ENCODE data around the gene LRIF1.
"Not testable (repeated sequence)": the region's sequence is repeated elsewhere in the genome, so short reads cannot be mapped to it uniquely, and the experiment has no call there.

The LRIF1 gene

GRCh38 chr1:110963691-110964454, at the start of gene LRIF1:
LRIF1 (minus strand) TSS chr1:110963922; CDS start chr1:110963688, 234 bp downstream.
- peak; percentile 99 to 100 for DNase-seq (ENCODE audit: low read depth in 2 of 2)

GRCh38 chr1:111008031-111008430, 44.3 kb upstream of the LRIF1 start:
- no peak for DNase-seq (ENCODE audit: low read depth in 2 of 2)

- DNase-seq (ENCODE audit: low read depth in 2 of 2), result no peak
Observed at GRCh38 chr1:111006556-111006955, 42.8 kb upstream of the LRIF1 start.

DNA sequence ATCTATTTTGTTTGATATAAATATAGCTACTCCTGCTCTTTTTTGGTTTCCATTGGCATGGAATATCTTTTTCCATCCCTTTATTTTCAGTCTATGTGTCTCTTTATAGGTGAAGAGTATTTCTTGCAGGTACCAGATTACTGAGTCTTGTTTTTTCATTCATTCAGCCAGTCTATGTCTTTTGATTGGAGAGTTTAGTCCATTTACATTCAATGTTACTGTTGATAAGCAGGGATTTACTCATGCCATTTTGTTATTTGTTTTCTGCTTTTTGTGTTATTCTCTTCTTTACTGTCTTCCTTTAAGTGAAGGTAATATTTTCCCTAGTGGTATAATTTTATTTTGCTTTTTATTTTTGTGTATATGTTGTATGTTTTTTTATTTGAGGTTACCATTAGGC, 35.9 kb upstream of the LRIF1 start:
- not testable (repeated sequence) for DNase-seq (ENCODE audit: low read depth in 2 of 2)

- not testable (repeated sequence) for DNase-seq (ENCODE audit: low read depth in 2 of 2)
Observed at GRCh38 chr1:110992329-110992728, 28.6 kb upstream of the LRIF1 start.

DNA sequence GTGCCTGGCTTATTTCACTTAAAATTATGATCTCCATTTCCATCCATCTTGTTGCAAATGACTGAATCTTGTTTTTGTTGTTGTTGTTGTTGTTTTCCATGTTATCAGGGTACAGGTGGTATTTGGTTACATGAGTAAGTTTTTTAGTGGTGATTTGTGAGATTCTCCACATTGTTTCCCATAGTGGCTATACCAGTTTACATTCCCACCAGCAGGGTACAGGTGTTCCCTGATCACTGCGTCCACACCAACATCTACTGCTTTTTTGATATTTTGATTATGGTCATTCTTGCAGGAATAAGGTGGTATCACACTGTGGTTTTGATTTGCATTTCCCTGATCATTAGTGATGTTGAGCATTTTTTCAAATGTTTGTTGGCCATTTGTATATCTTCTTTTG, 27.6 kb upstream of the LRIF1 start:
- not testable (repeated sequence) for DNase-seq (ENCODE audit: low read depth in 2 of 2)

DNA sequence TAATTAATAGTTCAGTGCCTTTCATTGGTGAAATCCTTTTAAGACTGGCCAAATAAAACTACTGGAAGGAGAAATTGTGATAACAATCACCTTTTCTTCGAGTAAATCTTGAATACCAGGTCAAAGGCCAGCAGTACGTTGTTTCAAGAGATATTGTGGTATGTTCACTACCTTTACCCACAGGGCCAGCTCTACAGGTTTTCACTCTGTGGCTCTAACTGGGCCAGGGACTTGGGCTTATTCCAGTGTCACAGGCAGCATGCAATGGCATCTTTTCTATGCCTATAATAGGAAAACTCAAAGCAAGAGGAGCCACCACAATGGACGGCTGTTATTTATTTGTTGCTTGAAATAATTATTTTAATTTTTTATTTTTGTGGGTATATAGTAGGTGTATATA, 26.8 kb upstream of the LRIF1 start:
- no peak for DNase-seq (ENCODE audit: low read depth in 2 of 2)

- no peak for DNase-seq (ENCODE audit: low read depth in 2 of 2)
Observed at GRCh38 chr1:110986407-110986891, 22.7 kb upstream of the LRIF1 start.

DNA sequence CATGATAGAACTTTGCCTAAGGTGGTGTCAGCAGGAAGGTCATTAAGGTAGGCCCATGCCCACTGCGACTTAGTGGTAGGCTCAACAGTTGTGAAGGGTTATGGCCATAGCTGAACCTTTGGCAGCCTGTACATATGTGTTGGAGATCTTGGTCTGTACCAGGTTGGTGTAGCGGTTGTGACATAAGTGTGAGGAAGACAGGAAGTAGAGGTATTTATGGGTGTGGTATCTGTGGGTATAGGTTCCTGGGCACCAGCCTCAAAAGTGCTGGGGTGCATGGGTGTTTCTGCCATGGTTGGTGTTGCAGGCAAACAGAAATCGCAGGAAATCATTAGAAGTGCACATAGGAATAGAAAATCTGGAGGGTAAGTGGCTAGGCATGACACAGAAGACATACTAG, 18.6 kb upstream of the LRIF1 start:
- DNase-seq (ENCODE audit: low read depth in 2 of 2), result no peak

GRCh38 chr1:110979154-110979553, 15.4 kb upstream of the LRIF1 start:
- no peak for DNase-seq (ENCODE audit: low read depth in 2 of 2)

DNA sequence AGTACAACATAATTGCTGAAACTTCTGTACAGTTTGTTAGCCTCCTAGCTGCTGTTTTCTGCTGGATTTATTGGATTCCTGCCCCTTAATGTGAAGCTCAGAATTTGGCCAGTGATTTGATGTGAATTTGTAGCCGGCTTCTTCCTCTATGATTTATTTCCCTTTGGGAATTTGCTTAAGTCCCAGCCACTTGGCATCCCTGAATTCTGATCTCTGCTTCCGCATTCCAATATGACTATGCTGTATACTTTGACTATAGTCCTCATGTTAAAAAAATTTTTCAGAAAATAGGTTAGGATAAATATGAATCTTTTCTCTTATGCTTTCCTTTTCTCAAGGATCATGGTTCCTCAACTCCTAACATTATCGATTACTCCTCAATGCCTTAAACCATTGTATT, 12.4 kb upstream of the LRIF1 start:
- DNase-seq (ENCODE audit: low read depth in 2 of 2), result no peak

GRCh38 chr1:110975265-110975664, 11.5 kb upstream of the LRIF1 start:
- DNase-seq (ENCODE audit: low read depth in 2 of 2), result no peak

- DNase-seq (ENCODE audit: low read depth in 2 of 2), result no peak
Observed at GRCh38 chr1:110967256-110967655, 3.5 kb upstream of the LRIF1 start.

DNA sequence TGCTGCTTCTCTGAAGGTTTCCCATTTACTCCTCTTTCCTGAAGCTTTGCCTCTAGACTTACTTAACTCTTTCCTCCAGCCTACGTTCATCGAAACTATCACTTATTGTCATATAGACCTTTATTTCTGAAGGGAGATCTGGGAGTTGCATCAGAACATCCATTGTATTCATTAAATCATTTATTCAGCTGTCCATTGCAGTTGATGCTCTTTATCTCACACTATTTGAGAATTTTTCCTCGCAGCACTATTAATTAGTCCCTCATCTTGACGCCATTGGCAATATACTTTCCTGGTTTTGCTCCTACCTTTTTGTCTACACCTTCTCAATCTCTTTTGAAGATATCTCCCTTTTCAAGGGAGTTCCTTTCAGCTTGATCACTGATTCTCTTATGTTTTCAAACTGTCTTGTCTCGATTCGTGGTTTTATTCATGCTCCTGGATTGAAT, 757 bp upstream of the LRIF1 start:
- DNase-seq (ENCODE audit: low read depth in 2 of 2), result no peak

- DNase-seq (ENCODE audit: low read depth in 2 of 2), result peak; percentile 40 to 43
Observed at GRCh38 chr1:110962892-110963690, 631 bp downstream of the LRIF1 start.

GRCh38 chr1:110961902-110962301, 1.8 kb downstream of the LRIF1 start:
- no peak for DNase-seq (ENCODE audit: low read depth in 2 of 2)

GRCh38 chr1:110960777-110961420, 2.8 kb downstream of the LRIF1 start:
- DNase-seq (ENCODE audit: low read depth in 2 of 2), result no peak

GRCh38 chr1:110957798-110958197, 5.9 kb downstream of the LRIF1 start:
- DNase-seq (ENCODE audit: low read depth in 2 of 2), result no peak

DNA sequence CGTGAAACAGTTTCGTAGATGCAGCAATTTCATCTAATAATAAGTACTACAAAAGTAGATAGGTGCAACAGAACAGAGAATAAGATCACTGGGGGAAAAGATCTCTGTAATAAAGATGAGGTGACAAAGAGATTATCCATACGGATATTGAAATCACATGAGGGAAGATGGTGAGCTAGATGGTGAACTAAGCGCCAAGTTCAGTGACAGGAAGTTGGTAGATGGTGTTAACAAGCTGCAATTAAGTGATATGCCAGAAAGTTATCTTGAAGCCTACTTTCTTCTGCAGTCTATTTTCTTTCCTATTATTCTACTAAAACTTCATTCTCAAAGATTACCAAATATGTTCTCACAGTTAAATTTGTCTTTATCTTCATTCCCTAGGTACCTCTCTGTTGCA, 7.1 kb downstream of the LRIF1 start:
- no peak for DNase-seq (ENCODE audit: low read depth in 2 of 2)

- no peak for DNase-seq (ENCODE audit: low read depth in 2 of 2)
Observed at GRCh38 chr1:110953031-110953430, 10.7 kb downstream of the LRIF1 start.

GRCh38 chr1:110952031-110952430, 11.7 kb downstream of the LRIF1 start:
- no peak for DNase-seq (ENCODE audit: low read depth in 2 of 2)

GRCh38 chr1:110951161-110951560, 12.6 kb downstream of the LRIF1 start:
- DNase-seq (ENCODE audit: low read depth in 2 of 2), result no peak
